Endodermal cell (in vitro differentiated cells): ENCODE data around the gene ALDH7A1. TPM values are rescaled to one million over a fixed set of nuclear protein-coding genes. Genes with fewer than 3 reads are reported as not detected.

Experiments
- DNase-seq: peaks from one replicate; pipeline ENCODE4 v3.0.0-alpha.2; 2017
- H3K27ac ChIP-seq: 2 replicates; pipeline ENCODE4 v1.5.1; 2013; ENCODE audit warnings: mild to moderate bottlenecking, low read depth, low read length, moderate library complexity
- H3K27me3 ChIP-seq: 2 replicates; pipeline ENCODE4 v1.6.1; 2013; ENCODE audit warnings: mild to moderate bottlenecking, low read length, moderate library complexity; ENCODE audit not compliant: insufficient read depth, control insufficient read depth, poor library complexity, severe bottlenecking
- H3K36me3 ChIP-seq: 2 replicates; pipeline ENCODE4 v1.7.0; 2013; ENCODE audit warnings: mild to moderate bottlenecking, low read length, moderate library complexity; ENCODE audit not compliant: control insufficient read depth, insufficient read depth
- H3K4me1 ChIP-seq: one replicate; pipeline ENCODE4 v1.7.0; 2013; ENCODE audit warnings: low read length; ENCODE audit not compliant: control insufficient read depth, insufficient read depth
- H3K4me3 ChIP-seq: 2 replicates; pipeline ENCODE4 v1.5.1; 2013; ENCODE audit warnings: mild to moderate bottlenecking, low read length, moderate library complexity
- H3K9ac ChIP-seq: 2 replicates; pipeline ENCODE4 v1.6.1; 2013; ENCODE audit warnings: mild to moderate bottlenecking, low read length, moderate library complexity; ENCODE audit not compliant: poor library complexity, severe bottlenecking; ENCODE audit errors: extremely low read depth
- H3K9me3 ChIP-seq: 2 replicates; pipeline ENCODE4 v1.6.1; 2013; ENCODE audit warnings: mild to moderate bottlenecking, low read length, moderate library complexity; ENCODE audit not compliant: control insufficient read depth
- H3K27ac Mint-ChIP-seq: 2 replicates; pipeline ENCODE4 v1.8.0; 2020; ENCODE audit warnings: mixed read lengths
- H3K27me3 Mint-ChIP-seq: 2 replicates; pipeline ENCODE4 v1.8.0; 2021; ENCODE audit warnings: mild to moderate bottlenecking, mixed read lengths; ENCODE audit not compliant: insufficient read depth
- H3K36me3 Mint-ChIP-seq: 2 replicates; pipeline ENCODE4 v1.8.0; 2020; ENCODE audit warnings: low read depth, mixed read lengths
- H3K4me1 Mint-ChIP-seq: 2 replicates; pipeline ENCODE4 v1.8.0; 2020; ENCODE audit warnings: mixed read lengths
- H3K4me3 Mint-ChIP-seq: 2 replicates; pipeline ENCODE4 v1.8.0; 2020; ENCODE audit warnings: mild to moderate bottlenecking, moderate library complexity, mixed read lengths
- H3K9me3 Mint-ChIP-seq: 2 replicates; pipeline ENCODE4 v1.8.0; 2020; ENCODE audit warnings: mild to moderate bottlenecking, mixed read lengths
- CTCF ChIP-seq: fragments of 200-600 bp; sonication (generic); conservative IDR thresholded peaks from 2 replicates; pipeline ENCODE4 v1.5.0; 2021; ENCODE audit warnings: antibody characterized with exemption, mild to moderate bottlenecking
- WGBS, 2 experiments: methylation state at CpG; one replicate each; pipeline versions ENCODE4 v1.1.5 to v1.1.7; 2013; ENCODE audit warnings: missing lambda C conversion rate in 2 of 2, mixed read lengths in 1 of 2; ENCODE audit not compliant: insufficient coverage in 1 of 2, insufficient read length in 1 of 2; 5-methylcytosine and 5-hydroxymethylcytosine counted together
- total RNA-seq, 2 donors: library from RNA; stranded (reverse); fragmentation: NEBNext Ultra II Directional in 1 of 2; extraction: Animal tissue kit (Norgen Biotek cat#: 25700) in 1 of 2; gene quantifications; 2 replicates in 1 of 2; 3 replicates in 1 of 2; pipeline ENCODE4 v1.2.1, GENCODE V29; 2021

Gene ALDH7A1
- total RNA-seq, 2 donors from 2014 or later = 133 to 192 TPM

GRCh38 chr5:126531543-126532120 is 63.4 kb downstream of the ALDH7A1 start:
- Histone ChIP-seq H3K27me3 (no peaks in the 10 kb centered on the region), H3K9ac (no peak overlapping the region), H3K9me3 (peaks cover 6% of the 10 kb centered on the region), H3K36me3 (no peaks in the 10 kb centered on the region), H3K27ac (peak overlapping the region; percentile 60), H3K4me1 (no peaks in the 10 kb centered on the region), H3K4me3 (no peak overlapping the region)
- no peak for TF ChIP-seq CTCF
- Mint-ChIP-seq H3K4me1 (no peaks in the 10 kb centered on the region), H3K36me3 (no peaks in the 10 kb centered on the region), H3K9me3 (peaks cover 5% of the 10 kb centered on the region), H3K27me3 (no peaks in the 10 kb centered on the region), H3K4me3 (no peak overlapping the region), H3K27ac (no peak overlapping the region)
- WGBS, 2 experiments = 85 to 86% methylated on average over 4 of the region's 4 CpGs
- no peak for DNase-seq

GRCh38 chr5:126527892-126528291 is 67.1 kb downstream of the ALDH7A1 start:
- Histone ChIP-seq H3K36me3 (no peaks in the 10 kb centered on the region), H3K27ac (no peak overlapping the region), H3K4me3 (no peak overlapping the region), H3K27me3 (no peaks in the 10 kb centered on the region), H3K4me1 (no peaks in the 10 kb centered on the region), H3K9me3 (peaks cover 6% of the 10 kb centered on the region), H3K9ac (no peak overlapping the region)
- no peak overlapping the region for H3K4me3 Mint-ChIP-seq
- no peak overlapping the region for H3K27ac Mint-ChIP-seq
- no peak for TF ChIP-seq CTCF
- no peak for DNase-seq
- no peaks in the 10 kb centered on the region for H3K4me1 Mint-ChIP-seq
- H3K27me3 Mint-ChIP-seq = no peaks in the 10 kb centered on the region
- no peaks in the 10 kb centered on the region for H3K36me3 Mint-ChIP-seq
- no peaks in the 10 kb centered on the region for H3K9me3 Mint-ChIP-seq

- no peak overlapping the region for H3K4me3 Mint-ChIP-seq
- Histone ChIP-seq H3K4me1 (no peaks in the 10 kb centered on the region), H3K9ac (no peak overlapping the region), H3K4me3 (no peak overlapping the region), H3K27me3 (no peaks in the 10 kb centered on the region), H3K27ac (no peak overlapping the region), H3K9me3 (peaks cover 6% of the 10 kb centered on the region), H3K36me3 (no peaks in the 10 kb centered on the region)
- no peaks in the 10 kb centered on the region for H3K27me3 Mint-ChIP-seq
- no peak for TF ChIP-seq CTCF
- H3K36me3 Mint-ChIP-seq = no peaks in the 10 kb centered on the region
- H3K4me1 Mint-ChIP-seq = no peaks in the 10 kb centered on the region
- DNase-seq = no peak
- WGBS, 2 experiments = 91% methylated on average over 1 of the region's 1 CpG; no CpG with 5 or more reads in 1 of the 2 experiments
- no peaks in the 10 kb centered on the region for H3K9me3 Mint-ChIP-seq
- no peak overlapping the region for H3K27ac Mint-ChIP-seq
These were observed 67.9 kb downstream of the ALDH7A1 start for GRCh38 chr5:126527158-126527557.
